Dermis microvascular lymphatic vessel endothelial cell (primary cell): ENCODE measurements around the gene ARHGEF28. TPM values are rescaled to one million over a fixed set of nuclear protein-coding genes. Genes with fewer than 3 reads are reported as not detected.

Experiments
- DNase-seq, 2 donors: peaks; one replicate each; pipeline versions ENCODE4 v3.0.0 to v3.0.0-alpha.2; 2010; ENCODE audit warnings: low read depth in 2 of 2
- total RNA-seq: library from RNA; depleted of rRNA; stranded (reverse); fragments of >200 nt; gene quantifications from 2 replicates; pipeline ENCODE4 v1.2.1, GENCODE V29; 2014

Gene ARHGEF28
- total RNA-seq, 1 donor from 2014 or later: 50.7 TPM

- DNase-seq: no peak
These were observed 329.4 kb downstream of the ARHGEF28 start for GRCh38 chr5:73955271-73955846.

GRCh38 chr5:73957397-73958001 is 331.5 kb downstream of the ARHGEF28 start:
- DNase-seq: peak in 1 of 2 donors; percentile 52

- no peak for DNase-seq
These were observed 332.0 kb downstream of the ARHGEF28 start for GRCh38 chr5:73958037-73958436.

GRCh38 chr5:73960023-73960422 is 334.0 kb downstream of the ARHGEF28 start:
- DNase-seq: no peak

- no peak for DNase-seq
These were observed 334.4 kb downstream of the ARHGEF28 start for GRCh38 chr5:73960426-73960825.

GRCh38 chr5:73962801-73963425 is 336.9 kb downstream of the ARHGEF28 start:
- DNase-seq: no peak

GRCh38 chr5:73964352-73964865 is 338.4 kb downstream of the ARHGEF28 start:
- no peak for DNase-seq

GRCh38 chr5:73966451-73966850 is 340.5 kb downstream of the ARHGEF28 start:
- no peak for DNase-seq

- DNase-seq: no peak
These were observed 341.4 kb downstream of the ARHGEF28 start for GRCh38 chr5:73967347-73967746.

- no peak for DNase-seq
These were observed 342.2 kb downstream of the ARHGEF28 start for GRCh38 chr5:73968246-73968645.

GRCh38 chr5:73968729-73969128 is 342.7 kb downstream of the ARHGEF28 start:
- DNase-seq: no peak

- DNase-seq: no peak
These were observed 343.4 kb downstream of the ARHGEF28 start for GRCh38 chr5:73969195-73970036.

- no peak for DNase-seq
These were observed 345.3 kb downstream of the ARHGEF28 start for GRCh38 chr5:73971326-73971725.

GRCh38 chr5:73973135-73973534 is 347.1 kb downstream of the ARHGEF28 start:
- DNase-seq: no peak

GRCh38 chr5:73974871-73975360 is 348.9 kb downstream of the ARHGEF28 start:
- no peak for DNase-seq

GRCh38 chr5:73975845-73976244 is 349.8 kb downstream of the ARHGEF28 start:
- DNase-seq: no peak

- DNase-seq: no peak
These were observed 351.1 kb downstream of the ARHGEF28 start for GRCh38 chr5:73977146-73977545.

GRCh38 chr5:73979321-73979720 is 353.3 kb downstream of the ARHGEF28 start:
- DNase-seq: no peak

GRCh38 chr5:73981704-73982103 is 355.7 kb downstream of the ARHGEF28 start:
- no peak for DNase-seq

GRCh38 chr5:73983644-73984043 is 357.6 kb downstream of the ARHGEF28 start:
- DNase-seq: no peak

- DNase-seq: peak; percentile 17 to 25
These were observed 359.1 kb downstream of the ARHGEF28 start for GRCh38 chr5:73985145-73985544.

- DNase-seq: no peak
These were observed 360.7 kb downstream of the ARHGEF28 start for GRCh38 chr5:73986729-73987128.
